ENCODE measurements around the gene SNX7.

SNX7 gene

DNA sequence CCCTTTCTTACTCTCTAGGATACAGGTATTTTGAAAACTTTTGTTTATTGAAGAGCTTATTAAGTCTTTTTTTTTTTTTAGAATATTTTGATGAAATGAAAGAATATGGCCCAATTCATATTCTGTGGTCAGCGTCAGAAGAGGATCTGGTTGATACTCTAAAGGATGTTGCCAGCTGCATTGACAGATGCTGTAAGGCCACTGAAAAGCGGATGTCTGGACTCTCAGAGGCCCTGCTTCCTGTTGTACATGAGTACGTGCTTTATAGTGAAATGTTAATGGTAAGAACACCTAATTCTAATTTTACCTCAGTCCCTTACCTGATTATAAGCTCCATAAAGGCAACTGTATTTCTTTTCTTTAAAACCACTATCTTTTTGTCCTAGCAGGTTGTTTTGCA lies 37.1 kb downstream of the SNX7 start:
- DNase-seq (ENCODE audit: low read depth) = no peak

DNA sequence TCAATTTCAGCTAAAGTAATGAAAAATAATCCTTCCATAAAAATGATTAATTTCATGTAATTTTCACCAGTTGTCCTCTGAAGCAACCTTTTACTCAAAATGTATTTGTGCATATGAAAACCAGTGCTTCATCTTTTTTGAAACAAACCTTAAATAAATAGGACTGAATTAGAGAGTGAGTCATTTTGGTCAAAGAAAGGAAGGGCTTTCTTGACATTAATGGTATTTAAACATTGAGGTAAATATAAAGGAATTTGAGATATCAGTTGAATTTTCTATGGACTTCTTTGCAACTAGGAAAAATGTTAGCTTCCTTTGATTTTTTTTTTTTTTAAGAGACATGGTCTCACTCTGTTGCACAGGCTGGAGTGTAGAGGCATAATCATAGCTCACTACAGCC lies 38.7 kb downstream of the SNX7 start:
- no peak for DNase-seq (ENCODE audit: low read depth)

DNA sequence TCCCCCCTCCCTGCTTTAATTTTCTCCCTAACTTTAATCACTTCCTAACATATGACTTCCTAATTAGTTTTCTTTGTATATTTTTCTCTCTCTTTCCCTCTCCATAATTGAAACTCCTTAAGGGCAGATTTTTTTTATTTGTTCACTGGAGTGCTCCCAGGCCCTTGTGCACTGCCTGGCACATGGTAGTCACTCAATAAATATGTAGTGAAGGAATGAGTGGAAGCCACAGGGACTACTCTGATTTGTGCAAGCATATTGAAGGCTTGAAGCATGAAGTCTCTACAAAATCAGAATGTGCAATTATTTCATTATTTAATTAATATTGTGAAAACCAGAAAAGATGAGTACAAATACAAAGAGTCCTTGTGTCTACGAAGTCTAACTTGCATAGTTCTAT lies 41.5 kb downstream of the SNX7 start:
- no peak for DNase-seq (ENCODE audit: low read depth)

DNA sequence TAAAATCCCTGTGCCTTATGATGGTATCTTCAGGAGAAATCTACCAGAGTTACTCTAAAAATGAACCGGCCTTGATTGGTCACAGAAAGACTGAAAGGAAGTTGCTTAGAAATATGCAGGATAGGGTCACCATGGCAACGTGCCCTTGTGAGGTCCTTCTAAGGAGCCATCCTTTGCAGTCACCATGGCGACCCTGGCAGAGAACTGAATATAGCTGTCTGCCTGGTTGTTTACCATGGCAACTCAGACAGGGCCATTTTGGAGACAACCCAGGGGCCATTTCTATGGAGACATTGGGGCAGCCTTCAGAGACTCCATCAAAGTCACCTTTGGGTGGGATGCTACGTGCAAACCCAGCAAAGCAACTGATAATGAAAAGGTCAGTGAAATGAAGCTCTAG lies 43.0 kb downstream of the SNX7 start:
- no peak for DNase-seq (ENCODE audit: low read depth)

DNA sequence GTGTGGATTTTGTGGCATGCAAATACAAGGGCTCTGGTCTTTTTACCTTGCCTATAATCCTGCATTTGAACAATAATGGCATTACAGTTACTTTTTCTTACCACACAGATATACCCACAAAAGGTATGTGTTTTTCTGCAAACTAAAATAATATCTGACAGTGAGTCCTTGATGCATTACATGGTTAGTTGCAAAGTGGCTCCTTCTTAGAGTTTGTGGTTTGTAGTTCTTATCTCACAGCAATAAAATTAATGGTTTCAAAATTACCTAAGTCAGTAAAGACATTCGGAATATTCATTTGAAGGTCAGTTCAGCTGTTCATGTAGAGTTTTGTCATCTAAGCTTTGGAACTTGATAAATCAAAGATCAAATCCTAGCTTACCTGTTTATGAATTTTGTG lies 43.5 kb downstream of the SNX7 start:
- no peak for DNase-seq (ENCODE audit: low read depth)

DNA sequence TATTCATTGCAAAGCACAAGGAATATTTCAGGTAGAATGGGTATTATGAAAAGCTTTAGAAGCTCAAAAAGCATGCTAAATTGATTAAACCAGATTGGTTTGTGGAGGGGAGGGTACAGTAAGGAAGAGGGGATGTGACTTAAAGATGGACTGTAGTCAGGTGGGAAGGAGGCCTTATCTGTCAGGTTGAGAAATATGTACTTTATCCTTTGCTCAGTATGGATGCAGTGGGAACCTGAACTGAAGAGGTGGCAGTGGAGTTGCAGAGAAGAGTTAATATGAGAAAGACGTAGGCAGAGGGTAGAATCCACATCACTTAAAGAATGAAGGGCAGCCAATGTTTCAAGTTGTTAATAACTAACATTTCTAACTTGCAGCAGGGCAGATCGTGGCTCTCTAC lies 44.1 kb downstream of the SNX7 start:
- no peak for DNase-seq (ENCODE audit: low read depth)

DNA sequence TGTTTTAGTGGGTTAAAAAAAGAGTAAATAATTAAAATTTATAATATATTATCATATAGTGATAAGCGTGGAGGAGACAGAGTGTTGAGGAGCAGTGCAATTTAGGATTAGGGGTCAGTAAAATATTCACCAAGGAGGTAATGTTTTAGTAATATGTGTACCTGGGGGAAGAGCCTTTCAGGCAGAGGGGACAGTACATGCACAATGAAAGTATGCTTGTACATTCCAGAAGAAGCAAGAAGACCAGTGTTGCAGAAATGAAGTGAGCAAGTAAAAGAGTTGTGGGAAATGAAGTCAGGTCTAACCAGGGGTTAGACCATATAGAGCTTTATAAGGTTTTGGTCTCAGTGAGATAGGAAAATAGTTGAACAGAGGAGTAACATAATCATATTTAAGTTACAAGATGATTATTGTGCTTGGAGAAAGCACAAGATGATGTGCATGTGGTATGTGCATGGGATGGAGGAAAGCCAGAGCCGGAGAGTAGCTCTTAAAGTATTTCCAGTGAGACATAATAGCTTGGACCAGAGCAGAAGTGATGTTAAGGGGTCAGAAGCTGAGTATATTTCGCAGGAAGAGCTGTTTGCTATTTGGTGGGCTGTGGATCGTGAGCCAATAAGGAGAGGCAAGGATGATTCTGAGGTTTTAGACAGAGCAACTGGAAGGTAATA lies 44.8 kb downstream of the SNX7 start:
- DNase-seq (ENCODE audit: low read depth) = no peak

DNA sequence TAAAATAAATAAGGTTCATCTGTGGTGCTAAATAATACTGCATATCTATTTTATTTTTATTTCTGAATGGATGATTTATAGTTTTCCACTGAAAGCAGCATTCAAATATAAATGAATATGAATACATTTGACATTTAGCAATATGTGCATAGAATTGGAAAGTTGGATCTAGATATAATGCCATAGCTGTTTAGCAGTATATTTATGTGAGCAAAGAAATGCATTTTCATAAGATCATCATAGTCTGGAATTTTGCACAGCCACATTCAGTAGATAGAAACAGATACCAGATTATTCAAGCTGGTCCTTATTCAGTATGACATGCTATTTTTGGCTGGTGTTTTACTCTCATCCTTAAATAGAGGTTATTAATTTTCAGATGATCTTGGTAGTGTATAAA lies 46.0 kb downstream of the SNX7 start:
- DNase-seq (ENCODE audit: low read depth) = no peak

DNA sequence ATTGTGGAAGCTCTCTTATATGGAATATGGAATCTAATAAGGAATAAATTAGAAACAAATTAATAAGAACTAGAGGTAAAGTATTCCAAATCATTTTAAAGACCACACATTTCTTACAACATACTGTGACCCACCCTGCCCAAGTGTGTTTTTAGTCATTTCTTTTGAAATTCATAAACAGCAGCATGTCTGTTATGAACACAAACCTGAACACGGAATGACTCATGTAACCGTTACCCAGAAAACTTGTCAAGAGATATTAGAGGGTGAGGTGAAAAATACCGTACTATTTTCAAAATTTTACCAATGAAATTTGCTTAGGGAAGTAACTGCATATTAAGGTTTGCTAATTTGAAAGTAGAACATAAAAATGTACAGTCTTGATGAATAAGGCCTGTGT lies 48.4 kb downstream of the SNX7 start:
- no peak for DNase-seq (ENCODE audit: low read depth)

DNA sequence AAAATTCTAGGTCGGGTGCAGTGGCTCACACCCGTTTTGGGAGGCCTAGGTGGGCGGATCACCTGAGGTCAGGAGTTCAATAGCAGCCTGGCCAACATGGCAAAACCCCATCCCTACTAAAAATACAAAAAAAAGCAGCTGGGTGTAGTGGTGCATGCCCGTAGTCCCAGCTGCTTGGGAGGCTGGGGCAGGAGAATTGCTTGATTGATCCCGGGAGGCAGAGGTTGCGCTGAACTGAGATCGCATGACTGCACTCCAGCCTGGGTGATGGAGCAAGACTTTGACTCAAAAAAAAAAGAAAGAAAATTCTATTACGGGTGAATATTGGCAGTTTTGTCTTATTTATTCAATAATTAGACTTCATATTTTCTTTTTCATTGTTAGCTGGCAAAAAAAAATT lies 62.1 kb downstream of the SNX7 start:
- no peak for DNase-seq (ENCODE audit: low read depth)

DNA sequence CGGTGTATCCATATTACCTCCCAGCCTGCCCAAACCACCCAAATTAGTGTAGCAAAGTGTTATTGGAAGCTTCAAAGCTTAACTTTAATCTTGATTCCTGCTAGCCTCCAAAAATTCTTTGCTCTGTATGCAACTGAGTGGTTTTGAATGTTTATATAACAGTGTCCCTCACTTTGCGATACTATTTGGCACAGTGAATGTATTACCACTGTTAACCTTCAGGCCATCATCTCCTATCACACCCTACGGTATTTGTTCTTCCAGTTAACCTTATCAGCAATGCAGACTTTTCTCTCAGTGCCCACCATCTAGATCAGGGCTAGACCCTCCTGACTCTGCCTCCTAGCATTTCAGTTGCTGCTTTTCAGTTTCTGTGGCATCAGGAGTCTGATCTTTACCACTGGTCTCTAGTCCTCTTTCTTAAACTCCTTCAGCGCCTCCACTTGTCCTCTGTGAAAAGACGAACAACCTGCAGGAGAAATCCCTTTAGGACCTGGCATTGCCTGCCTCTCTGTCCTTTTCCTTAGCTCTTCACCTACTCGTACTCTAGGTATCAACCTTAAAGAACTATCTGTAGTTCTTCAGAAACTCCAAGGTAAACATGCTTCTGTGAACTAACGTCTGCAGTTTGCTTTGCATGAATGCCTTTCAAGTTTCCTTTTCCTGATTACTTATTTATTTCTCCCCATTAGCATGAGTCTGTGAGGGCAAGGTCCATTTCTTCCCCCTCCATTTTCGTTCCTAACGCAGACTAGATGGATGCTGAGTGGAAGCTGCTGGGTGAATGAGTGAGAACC lies 71.7 kb downstream of the SNX7 start:
- DNase-seq (ENCODE audit: low read depth) = no peak

DNA sequence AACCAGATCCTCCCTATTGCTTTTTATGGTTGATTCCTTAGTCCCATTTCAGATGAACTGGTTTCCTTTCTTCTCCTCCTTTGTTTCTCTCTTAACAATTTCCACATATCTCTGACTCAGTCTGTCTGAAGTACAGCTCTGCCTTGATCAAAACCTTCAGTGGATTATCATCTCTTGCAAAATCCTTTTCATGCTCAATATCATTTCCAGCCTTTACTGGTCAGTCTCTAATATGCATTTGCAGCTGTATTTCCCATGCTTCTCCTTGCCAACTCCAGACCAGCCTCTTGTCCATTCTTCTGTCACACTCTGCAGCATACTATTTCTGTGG lies 72.2 kb downstream of the SNX7 start:
- no peak for DNase-seq (ENCODE audit: low read depth)

DNA sequence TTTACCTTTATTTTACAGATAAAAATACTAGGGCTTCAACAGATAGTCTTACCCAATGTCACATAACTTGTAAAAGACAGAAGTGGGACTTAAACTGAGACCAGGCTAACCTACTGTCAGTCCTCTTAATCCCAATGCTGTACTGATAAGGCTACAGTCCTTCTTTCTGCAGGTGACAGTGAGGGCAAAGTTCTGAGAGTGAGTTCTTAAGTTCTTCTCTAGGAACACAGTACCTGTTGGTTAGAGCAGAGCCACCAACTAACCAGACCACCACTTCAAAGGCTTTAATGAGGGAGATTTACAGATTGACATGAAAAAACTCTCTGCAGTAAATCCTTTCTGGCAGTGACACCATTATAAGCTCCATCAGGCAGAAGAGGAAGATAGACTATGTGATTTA lies 74.2 kb downstream of the SNX7 start:
- DNase-seq (ENCODE audit: low read depth) = no peak

DNA sequence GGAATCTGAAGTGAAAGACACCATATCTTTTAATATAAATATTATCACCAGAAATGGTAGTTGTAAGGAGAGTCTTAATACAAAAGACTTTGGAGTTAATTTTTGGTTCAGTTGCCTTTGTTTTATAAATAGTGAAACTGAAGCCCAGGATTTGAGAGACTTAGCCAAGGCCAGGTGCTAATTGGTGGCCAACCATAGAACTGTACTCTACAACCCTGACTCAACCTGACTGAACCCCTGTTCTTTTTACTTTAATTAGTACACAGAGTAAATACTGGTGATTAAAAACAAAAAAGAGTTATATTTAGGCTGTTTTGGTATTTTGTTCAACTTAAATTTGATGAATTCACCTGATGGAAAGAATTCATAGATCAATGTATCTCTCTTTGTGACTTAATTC lies 76.3 kb downstream of the SNX7 start:
- no peak for DNase-seq (ENCODE audit: low read depth)

DNA sequence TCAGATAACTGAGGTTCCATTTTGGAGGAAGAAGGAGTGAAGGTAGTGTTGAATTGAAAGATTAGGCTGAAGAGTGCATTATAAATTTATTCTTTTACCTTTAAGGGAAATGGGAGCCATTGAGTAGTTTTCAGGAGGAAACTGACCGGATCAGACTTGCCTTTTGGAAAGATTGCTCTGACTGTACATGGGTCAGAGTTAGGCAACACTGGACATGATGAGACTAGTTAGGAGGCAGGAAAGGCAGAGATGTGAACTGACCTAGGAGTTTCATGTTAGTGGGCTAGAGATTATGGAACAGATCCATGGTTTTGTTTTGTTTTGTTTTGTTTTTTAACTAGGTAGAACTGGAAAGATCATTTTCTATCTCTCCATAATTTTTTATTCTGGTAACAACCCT lies 78.2 kb downstream of the SNX7 start:
- no peak for DNase-seq (ENCODE audit: low read depth)

DNA sequence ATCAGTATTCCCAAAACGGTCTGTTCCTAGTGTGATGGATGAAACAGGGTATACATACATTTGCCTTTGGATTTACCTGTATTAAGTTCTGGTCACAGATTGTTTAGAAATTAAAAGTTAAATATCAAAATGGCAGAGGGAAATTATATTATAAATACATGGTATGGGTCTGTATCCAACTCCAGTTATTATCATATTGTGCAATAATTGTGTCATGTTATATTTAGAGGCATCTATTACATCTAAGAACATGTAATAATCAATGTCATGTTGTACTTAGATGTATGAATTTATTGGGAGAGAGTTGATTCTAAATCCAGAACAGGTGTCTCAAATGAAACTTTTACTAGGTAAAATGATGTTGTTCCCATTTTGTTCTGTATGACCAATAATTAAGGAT lies 79.6 kb downstream of the SNX7 start:
- DNase-seq (ENCODE audit: low read depth) = no peak

DNA sequence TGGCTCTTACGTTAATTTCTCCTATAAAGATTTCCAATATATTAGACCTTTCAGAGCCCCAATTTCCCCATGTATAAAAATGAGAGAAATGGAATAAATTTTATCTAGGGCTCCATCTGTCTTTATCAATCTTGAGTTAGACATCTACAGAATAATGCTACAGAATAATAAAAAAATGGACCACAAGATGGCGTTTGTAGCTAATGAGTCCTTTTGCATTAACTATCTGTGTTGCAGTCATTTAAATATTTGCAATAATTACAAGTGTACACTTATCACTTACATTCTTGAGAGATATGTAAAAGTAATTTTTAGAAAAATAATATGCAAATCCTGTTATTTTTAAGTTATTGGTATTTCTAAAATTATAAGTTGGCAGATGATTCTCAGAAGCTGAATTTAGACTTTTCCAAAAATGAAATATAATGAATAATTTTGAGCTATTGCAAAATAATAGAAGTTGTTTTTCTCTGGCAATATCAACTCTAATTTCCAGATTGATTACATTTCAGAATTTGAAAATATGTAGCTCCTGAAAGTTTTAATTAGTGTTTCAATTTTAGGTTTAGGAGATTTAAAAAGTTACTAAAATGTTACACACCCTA lies 87.7 kb downstream of the SNX7 start:
- DNase-seq (ENCODE audit: low read depth) = no peak

DNA sequence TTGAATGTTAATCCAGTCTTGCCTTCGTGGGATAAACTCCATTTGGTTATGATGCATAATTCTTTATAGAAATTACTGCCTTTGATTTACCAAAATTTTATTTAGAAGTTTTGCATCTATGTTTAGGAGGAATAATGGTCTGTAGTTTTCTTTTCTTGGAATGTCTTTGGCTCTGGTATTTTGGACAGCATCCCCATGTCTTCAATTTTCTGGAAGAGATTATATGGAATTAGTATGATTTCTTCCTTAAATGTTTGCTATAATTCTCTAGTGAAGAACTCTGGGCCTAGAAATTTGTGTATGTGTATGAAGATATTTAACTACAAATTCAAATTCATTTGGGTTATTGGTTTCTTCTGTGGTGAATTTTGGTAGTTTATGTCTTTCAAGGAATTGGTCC lies 92.7 kb downstream of the SNX7 start:
- DNase-seq (ENCODE audit: low read depth) = no peak

DNA sequence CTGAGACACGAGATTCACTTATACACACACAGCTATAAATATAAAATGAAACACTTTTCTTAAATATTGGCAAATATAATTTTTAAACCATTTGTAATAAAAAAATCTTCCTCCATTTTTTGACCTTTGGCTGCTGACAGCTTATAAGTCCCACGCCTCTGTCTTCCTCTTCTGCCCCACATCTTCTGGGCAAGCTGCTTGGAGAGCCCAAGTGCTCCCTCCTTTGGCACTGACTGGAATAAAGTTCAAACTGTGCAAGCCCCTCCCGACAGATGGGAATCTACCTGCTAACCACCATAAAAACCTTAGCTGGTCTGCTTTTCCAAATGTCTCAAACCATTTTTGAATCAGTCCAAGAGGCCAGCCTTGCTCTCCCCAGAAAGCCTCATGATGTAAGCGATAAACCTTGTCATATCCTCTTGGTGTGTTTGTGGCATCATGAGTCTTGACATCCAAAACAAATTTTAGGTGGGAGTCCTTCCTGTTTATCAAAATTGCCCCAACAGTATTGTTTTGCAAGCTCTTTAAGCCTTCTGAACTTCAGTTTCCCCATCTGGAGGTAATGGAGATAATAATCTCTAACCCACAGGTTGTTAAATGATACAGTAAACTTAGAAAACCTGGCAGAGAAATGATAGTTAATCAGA lies 99.8 kb downstream of the SNX7 start:
- no peak for DNase-seq (ENCODE audit: low read depth)

DNA sequence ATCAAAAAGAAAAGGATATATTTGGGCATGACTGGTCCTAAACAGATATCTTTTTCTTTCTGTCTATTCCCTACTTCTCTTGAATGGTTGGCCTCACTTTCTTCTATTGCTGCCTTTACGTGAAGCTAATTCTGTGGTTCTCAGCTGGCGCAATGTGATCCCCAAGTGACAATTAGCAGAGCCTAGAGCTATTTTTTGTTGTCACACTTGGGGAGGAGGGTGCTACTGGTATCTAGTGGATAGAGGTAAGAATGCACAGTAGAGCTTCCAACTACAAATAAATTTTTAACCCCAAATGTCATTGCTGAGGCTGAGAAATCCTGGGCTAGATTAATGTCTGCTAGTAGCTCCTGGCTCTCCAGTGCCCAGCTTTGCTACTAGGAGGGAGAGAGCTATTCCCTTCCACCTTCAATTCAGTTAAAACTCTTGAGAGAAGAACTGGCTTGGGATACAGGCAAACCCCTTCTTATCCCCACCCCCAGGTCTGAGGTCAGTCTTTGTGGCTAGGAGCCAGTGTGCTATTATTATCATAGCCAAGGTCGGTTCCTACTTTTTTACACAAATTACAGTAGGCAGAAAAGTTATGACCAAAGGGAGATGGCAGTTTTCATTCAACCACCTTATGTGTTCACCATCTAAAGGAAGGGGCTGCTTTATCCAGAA lies 102.1 kb downstream of the SNX7 start:
- no peak for DNase-seq (ENCODE audit: low read depth)

DNA sequence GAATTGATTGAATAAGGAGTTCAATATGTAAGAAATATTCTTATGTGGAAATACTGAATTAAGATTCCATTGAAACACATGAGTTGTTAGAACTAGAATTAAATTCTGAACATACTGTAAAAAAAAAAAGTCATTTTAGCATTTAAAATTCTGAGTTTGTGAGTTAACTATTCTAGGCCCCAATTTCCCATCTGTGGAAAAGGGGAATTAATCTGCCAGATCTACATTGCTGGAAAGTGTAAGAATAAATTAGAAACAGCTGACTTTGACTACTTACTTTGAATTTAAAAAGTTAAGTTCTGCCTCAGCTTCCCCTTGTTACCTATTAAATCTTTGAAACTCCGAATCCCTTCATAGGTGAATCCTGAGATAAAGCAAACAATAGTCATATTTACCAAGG lies 103.0 kb downstream of the SNX7 start:
- DNase-seq (ENCODE audit: low read depth) = no peak

DNA sequence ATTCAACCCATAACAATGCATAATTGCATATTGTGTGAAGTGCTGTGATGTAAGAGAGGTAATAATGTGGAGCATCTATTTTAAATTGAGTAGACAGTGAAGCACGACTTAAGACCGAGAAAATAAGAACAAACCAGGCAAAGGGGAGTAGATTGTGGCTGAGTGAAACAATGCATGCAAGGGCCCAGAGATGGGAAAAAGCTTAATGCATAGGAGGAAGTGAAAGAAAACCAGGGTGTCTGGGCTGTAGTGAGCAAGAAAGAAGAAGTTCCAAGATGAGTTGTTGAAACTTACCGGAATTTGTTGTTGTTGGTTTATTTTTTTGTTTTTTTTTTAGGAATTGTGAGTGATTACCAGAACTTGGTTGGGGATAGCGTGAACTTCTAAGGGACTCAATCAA lies 104.7 kb downstream of the SNX7 start:
- DNase-seq (ENCODE audit: low read depth) = no peak

DNA sequence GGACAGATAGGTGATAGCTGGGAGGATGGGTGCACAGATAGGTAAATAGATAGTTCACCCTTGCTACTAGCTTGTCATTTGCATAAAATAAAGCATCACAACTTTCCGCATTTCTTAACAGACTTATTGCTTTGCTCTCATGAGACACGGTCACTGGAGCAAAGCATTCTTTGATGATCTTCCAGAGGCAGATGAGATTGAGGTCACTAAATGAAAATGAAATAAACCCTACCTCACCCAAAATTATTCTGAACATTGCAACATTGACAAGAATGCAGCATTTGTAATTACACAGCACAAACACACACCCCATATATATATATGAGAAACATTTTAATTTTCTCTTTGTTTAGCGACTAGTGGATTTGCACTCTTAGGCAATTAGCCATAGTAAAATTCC lies 107.6 kb downstream of the SNX7 start:
- DNase-seq (ENCODE audit: low read depth) = no peak
